ENCODE results near the gene FAAP20. TPM values are rescaled to one million over a fixed set of nuclear protein-coding genes. Genes with fewer than 3 reads are reported as not detected.

Gene FAAP20
- total RNA-seq, 2 experiments from 2014 or later = 64.7 to 71.7 TPM

- H3K27ac Mint-ChIP-seq = peak within 1 kb of the TSS; percentile 83
- H3K27me3 Mint-ChIP-seq = peaks cover 1% of the 10 kb centered on the region
- TF ChIP-seq, protein P1, sequence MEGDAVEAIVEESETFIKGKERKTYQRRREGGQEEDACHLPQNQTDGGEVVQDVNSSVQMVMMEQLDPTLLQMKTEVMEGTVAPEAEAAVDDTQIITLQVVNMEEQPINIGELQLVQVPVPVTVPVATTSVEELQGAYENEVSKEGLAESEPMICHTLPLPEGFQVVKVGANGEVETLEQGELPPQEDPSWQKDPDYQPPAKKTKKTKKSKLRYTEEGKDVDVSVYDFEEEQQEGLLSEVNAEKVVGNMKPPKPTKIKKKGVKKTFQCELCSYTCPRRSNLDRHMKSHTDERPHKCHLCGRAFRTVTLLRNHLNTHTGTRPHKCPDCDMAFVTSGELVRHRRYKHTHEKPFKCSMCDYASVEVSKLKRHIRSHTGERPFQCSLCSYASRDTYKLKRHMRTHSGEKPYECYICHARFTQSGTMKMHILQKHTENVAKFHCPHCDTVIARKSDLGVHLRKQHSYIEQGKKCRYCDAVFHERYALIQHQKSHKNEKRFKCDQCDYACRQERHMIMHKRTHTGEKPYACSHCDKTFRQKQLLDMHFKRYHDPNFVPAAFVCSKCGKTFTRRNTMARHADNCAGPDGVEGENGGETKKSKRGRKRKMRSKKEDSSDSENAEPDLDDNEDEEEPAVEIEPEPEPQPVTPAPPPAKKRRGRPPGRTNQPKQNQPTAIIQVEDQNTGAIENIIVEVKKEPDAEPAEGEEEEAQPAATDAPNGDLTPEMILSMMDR (IDR thresholded peaks at IDR 0.05) = no peak
- H3K4me3 Mint-ChIP-seq = peak within 1 kb of the TSS; percentile 96
- DNase-seq (no peak), ATAC-seq (no peak)
- intact Hi-C loops (cut with micrococcal nuclease) = no loop called here
- no peaks in the 10 kb centered on the region for H3K9me3 Mint-ChIP-seq
- ChIA-PET CTCF (interaction anchor here (0.7 to 2.0 kb wide), 3 partner anchors 33 to 153 kb away, joined by 3 to 6 read pairs (median 6); partner anchors contain the start of gene FAAP20), POLR2A (interaction anchor here (0.9 to 3.8 kb wide), 7 partner anchors 10 to 73 kb away, joined by 3 to 19 read pairs (median 9); partner anchors contain the start of gene FAAP20)
- H3K36me3 Mint-ChIP-seq (ENCODE audit: low read depth) = peaks cover 30% of the 10 kb centered on the region
- peaks cover 17% of the 10 kb centered on the region for H3K4me1 Mint-ChIP-seq (ENCODE audit: low read depth)
These were observed 33.6 kb upstream of the FAAP20 start, which contains the start of gene SKI for GRCh38 chr1:2228157-2228594. Gene SKI (plus strand): TSS chr1:2228319. CDS start chr1:2228767, 448 bp downstream.

GRCh38 chr1:2227346-2228156 is 33.0 kb upstream of the FAAP20 start:
- TF ChIP-seq, protein P1 (IDR thresholded peaks at IDR 0.05) = no peak
- Mint-ChIP-seq H3K27me3 (peaks cover 1% of the 10 kb centered on the region), H3K36me3 (ENCODE audit: low read depth) (peaks cover 28% of the 10 kb centered on the region), H3K4me3 (peak overlapping the region; percentile 54), H3K27ac (peak overlapping the region; percentile 57), H3K9me3 (no peaks in the 10 kb centered on the region), H3K4me1 (ENCODE audit: low read depth) (peaks cover 12% of the 10 kb centered on the region)
- DNase-seq (peak; percentile 95), ATAC-seq (peak; percentile 93)
- POLR2A ChIA-PET = interaction anchor here (0.6 to 3.8 kb wide), 7 partner anchors 28 to 88 kb away, joined by 3 to 19 read pairs (median 4); partner anchors contain the start of gene FAAP20
- CTCF ChIA-PET = interaction anchor here (0.7 kb wide), 1 partner anchor 84 kb away, joined by 3 read pairs; no protein-coding TSS in a partner anchor
- intact Hi-C loops (cut with micrococcal nuclease) = no loop called here

DNA sequence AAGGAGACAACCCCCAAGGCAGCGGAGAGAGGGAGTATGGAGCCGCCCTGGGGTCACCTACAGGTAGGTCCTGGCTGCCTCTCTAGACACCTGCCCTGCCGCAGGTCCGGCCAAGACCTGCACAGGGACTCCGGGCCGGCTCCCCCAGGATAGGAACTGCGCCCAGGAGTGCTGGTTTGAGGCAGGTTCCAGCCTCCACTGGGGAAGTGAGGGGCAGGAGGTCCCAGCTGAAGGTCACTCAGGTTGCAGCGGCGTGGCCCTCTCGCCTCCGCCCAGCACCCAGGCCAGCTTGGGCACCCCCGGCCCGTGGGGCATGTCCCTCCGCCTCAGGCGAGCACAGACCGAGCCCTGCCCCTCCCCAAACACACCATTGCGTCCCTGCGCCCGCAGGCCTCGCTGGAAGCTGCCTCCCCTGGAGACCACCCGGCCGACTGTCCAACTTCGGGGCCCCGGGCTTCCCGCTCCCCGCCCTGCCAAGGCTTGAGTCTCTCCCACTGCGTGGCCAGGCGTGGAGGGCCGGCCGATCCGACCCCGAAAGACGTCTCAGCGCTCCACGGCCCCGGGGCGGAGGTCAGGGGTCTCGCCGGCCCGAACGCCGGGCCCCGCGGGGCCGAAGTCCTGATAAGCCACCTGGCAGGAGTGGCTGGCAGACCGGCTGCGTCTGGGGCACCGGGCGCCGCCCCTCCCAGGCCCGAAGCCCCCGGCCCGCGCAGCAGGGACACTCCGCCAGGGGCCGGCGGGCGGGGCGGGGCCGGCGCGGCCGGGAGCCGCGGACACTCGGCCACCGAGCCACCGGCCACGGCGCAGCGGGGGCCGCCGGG is 32.2 kb upstream of the FAAP20 start:
- ATAC-seq (no peak), DNase-seq (no peak)
- Mint-ChIP-seq H3K27ac (peak overlapping the region; percentile 78), H3K36me3 (ENCODE audit: low read depth) (peaks cover 24% of the 10 kb centered on the region), H3K9me3 (no peaks in the 10 kb centered on the region), H3K4me1 (ENCODE audit: low read depth) (peaks cover 4% of the 10 kb centered on the region), H3K27me3 (peaks cover 1% of the 10 kb centered on the region), H3K4me3 (peak overlapping the region; percentile 33)
- intact Hi-C loops (cut with micrococcal nuclease) = no loop called here
- CTCF ChIA-PET = no interaction called here
- TF ChIP-seq, protein P1 (IDR thresholded peaks at IDR 0.05) = no peak
- POLR2A ChIA-PET = interaction anchor here (1.0 to 3.8 kb wide), 4 partner anchors 28 to 89 kb away, joined by 3 to 19 read pairs (median 4); partner anchors contain the start of gene FAAP20

- TF ChIP-seq, protein P1 (IDR thresholded peaks at IDR 0.05) = no peak
- no peak overlapping the region for H3K27ac Mint-ChIP-seq
- peaks cover 2% of the 10 kb centered on the region for H3K4me1 Mint-ChIP-seq (ENCODE audit: low read depth)
- H3K27me3 Mint-ChIP-seq = peaks cover 1% of the 10 kb centered on the region
- ChIA-PET CTCF (interaction anchor here (2.1 kb wide), 1 partner anchor 30 kb away, joined by 7 read pairs; the partner anchor contains the start of gene FAAP20), POLR2A (interaction anchor here (0.9 to 2.3 kb wide), 7 partner anchors 9 to 87 kb away, joined by 3 to 12 read pairs (median 3); no protein-coding TSS in a partner anchor)
- ATAC-seq (no peak), DNase-seq (no peak)
- H3K36me3 Mint-ChIP-seq (ENCODE audit: low read depth) = peaks cover 9% of the 10 kb centered on the region
- H3K4me3 Mint-ChIP-seq = no peak overlapping the region
- H3K9me3 Mint-ChIP-seq = no peaks in the 10 kb centered on the region
- intact Hi-C loops (cut with micrococcal nuclease) = no loop called here
These were observed 30.3 kb upstream of the FAAP20 start for GRCh38 chr1:2224631-2225428.

Data from activated CD8-positive, alpha-beta T cell treated with anti-CD3 and anti-CD28 coated beads for 36 hours (primary cell).